ENCODE results near the gene RSPH4A.
A peak's percentile ranks its signal among the peaks of the same experiment; 100 is the strongest.
"Not testable (repeated sequence)": the region's sequence is repeated elsewhere in the genome, so short reads cannot be mapped to it uniquely, and the experiment has no call there.

RSPH4A gene

DNA sequence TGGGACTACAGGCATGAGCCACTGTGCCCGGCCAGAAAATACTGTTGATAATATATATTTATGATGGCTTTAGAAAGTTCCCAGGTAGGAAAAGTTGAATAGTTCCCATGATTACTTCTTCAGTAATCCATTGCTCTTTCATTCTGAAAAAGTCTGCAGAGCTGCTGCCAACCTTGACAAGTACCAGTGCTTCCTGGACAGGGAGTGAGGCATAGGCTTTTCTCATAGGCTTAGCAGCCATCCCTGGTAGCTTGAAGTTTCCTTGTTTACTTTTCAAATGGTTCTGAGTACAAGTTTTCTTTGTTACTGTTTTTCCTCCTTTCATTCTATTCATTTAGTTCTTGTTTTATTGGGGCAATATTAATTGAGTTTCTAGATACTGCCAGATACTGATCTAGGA, 37.1 kb upstream of the RSPH4A start:
- Histone ChIP-seq H3K9ac (ENCODE audit: low read depth in 1 of 2, low read length in 2 of 2) (no peak overlapping the region), H3K27ac (ENCODE audit: low read depth, low read length) (no peak overlapping the region), H3K27me3 (ENCODE audit: control insufficient read depth in 1 of 2, insufficient read depth in 2 of 2, low read length in 2 of 2) (no peaks in the 10 kb centered on the region), H3K4me1 (ENCODE audit: control insufficient read depth in 1 of 2, insufficient read depth in 2 of 2, low read length in 2 of 2) (no peaks in the 10 kb centered on the region), H3K4me3 (ENCODE audit: low read depth in 1 of 2, low read length in 2 of 2) (no peak overlapping the region), H3K9me3 (ENCODE audit: control insufficient read depth in 1 of 2, low read length in 2 of 2) (no peaks in the 10 kb centered on the region), H3K36me3 (ENCODE audit: control insufficient read depth in 1 of 2, insufficient read depth in 2 of 2, low read length in 2 of 2) (peaks cover 0 to 14% of the 10 kb centered on the region in 2 donors)

DNA sequence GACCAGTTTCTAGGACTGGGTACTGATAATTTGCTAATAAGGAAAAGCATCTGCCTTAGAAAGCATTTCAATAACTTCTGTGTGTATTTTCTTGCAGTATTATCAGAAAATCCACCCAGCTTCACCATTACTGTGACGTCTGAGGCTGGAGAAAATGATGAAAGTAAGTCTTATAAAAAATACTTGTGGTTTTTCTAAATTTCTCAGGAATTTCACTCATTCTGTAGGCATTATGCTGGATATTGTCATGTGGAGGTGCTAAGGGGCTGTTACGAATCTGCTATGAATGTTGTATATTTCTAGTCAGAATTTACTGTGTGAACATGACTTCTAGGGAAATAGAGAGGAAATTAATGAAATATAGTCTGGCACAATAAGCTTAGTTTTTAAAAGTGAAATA, 36.1 kb upstream of the RSPH4A start:
- H3K4me1 ChIP-seq (ENCODE audit: control insufficient read depth in 1 of 2, insufficient read depth in 2 of 2, low read length in 2 of 2), result no peaks in the 10 kb centered on the region
- peaks cover 0 to 14% of the 10 kb centered on the region in 2 donors for H3K36me3 ChIP-seq (ENCODE audit: control insufficient read depth in 1 of 2, insufficient read depth in 2 of 2, low read length in 2 of 2)
- no peaks in the 10 kb centered on the region for H3K27me3 ChIP-seq (ENCODE audit: control insufficient read depth in 1 of 2, insufficient read depth in 2 of 2, low read length in 2 of 2)
- no peak overlapping the region for H3K27ac ChIP-seq (ENCODE audit: low read depth, low read length)
- H3K4me3 ChIP-seq (ENCODE audit: low read depth in 1 of 2, low read length in 2 of 2), result no peak overlapping the region
- no peaks in the 10 kb centered on the region for H3K9me3 ChIP-seq (ENCODE audit: control insufficient read depth in 1 of 2, low read length in 2 of 2)
- no peak overlapping the region for H3K9ac ChIP-seq (ENCODE audit: low read depth in 1 of 2, low read length in 2 of 2)

DNA sequence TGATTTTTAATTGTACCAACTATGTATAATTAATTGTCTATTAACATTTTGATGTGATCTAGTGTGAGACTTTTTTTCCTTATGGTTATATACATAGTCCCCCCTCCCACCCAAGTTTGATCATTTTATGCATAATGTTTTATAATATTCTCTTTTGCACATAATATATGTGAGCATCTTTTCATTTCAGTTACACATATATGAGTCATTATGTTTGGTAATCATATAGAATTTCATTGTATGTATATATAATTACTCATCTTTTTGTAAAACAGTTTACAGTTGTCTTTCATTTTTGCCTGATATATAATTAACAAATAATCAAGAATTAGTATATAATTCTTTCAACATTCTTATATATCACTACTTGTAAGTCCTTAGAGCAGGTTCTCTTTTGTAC, 30.0 kb upstream of the RSPH4A start:
- Histone ChIP-seq H3K36me3 (ENCODE audit: control insufficient read depth in 1 of 2, insufficient read depth in 2 of 2, low read length in 2 of 2) (peaks cover 1 to 30% of the 10 kb centered on the region in 2 donors), H3K4me3 (ENCODE audit: low read depth in 1 of 2, low read length in 2 of 2) (no peak overlapping the region), H3K9ac (ENCODE audit: low read depth in 1 of 2, low read length in 2 of 2) (no peak overlapping the region), H3K9me3 (ENCODE audit: control insufficient read depth in 1 of 2, low read length in 2 of 2) (no peaks in the 10 kb centered on the region), H3K4me1 (ENCODE audit: control insufficient read depth in 1 of 2, insufficient read depth in 2 of 2, low read length in 2 of 2) (no peaks in the 10 kb centered on the region), H3K27ac (ENCODE audit: low read depth, low read length) (no peak overlapping the region), H3K27me3 (ENCODE audit: control insufficient read depth in 1 of 2, insufficient read depth in 2 of 2, low read length in 2 of 2) (no peaks in the 10 kb centered on the region)

DNA sequence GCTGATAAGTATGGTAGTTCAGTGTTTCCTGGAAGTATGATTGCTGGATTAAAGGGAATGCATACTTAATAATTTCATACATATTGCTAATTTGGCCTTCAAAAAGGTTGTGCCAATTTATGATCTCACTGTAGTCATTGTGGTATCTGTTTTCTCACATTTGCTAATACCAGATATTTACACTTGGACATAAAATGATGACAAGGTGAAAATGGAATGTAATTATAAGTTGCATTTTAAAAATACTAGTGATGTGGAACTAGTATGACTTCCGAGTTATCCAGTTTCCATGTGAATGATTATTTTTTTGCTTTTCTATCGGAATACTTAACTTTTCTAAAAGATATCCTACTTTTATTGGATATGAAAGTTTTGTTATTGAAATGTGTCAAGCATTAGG, 29.5 kb upstream of the RSPH4A start:
- Histone ChIP-seq H3K4me1 (ENCODE audit: control insufficient read depth in 1 of 2, insufficient read depth in 2 of 2, low read length in 2 of 2) (no peaks in the 10 kb centered on the region), H3K9ac (ENCODE audit: low read depth in 1 of 2, low read length in 2 of 2) (no peak overlapping the region), H3K27ac (ENCODE audit: low read depth, low read length) (no peak overlapping the region), H3K27me3 (ENCODE audit: control insufficient read depth in 1 of 2, insufficient read depth in 2 of 2, low read length in 2 of 2) (no peaks in the 10 kb centered on the region), H3K9me3 (ENCODE audit: control insufficient read depth in 1 of 2, low read length in 2 of 2) (no peaks in the 10 kb centered on the region), H3K4me3 (ENCODE audit: low read depth in 1 of 2, low read length in 2 of 2) (no peak overlapping the region), H3K36me3 (ENCODE audit: control insufficient read depth in 1 of 2, insufficient read depth in 2 of 2, low read length in 2 of 2) (peaks cover 6 to 35% of the 10 kb centered on the region in 2 donors)

DNA sequence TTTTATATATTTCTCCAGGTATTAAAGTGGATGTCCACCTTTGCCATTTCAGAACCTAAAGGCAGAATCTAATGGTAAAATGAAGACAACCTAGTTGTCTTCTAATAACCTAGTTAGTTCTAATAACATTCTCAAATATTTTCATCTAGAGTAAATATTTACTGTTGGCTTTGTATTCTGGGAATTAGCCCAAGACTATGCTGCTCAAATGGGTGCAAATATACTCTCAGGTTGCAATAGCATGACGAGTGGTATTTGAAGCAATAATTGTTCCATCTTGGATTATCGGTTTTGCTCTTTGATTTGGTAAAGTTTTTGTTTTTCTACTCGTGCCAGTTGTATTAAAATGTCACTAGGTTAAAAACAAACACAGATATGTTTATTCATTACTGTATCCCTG, 21.0 kb upstream of the RSPH4A start:
- Histone ChIP-seq H3K27me3 (ENCODE audit: control insufficient read depth in 1 of 2, insufficient read depth in 2 of 2, low read length in 2 of 2) (no peaks in the 10 kb centered on the region), H3K36me3 (ENCODE audit: control insufficient read depth in 1 of 2, insufficient read depth in 2 of 2, low read length in 2 of 2) (peaks cover 20 to 28% of the 10 kb centered on the region in 2 donors), H3K9ac (ENCODE audit: low read depth in 1 of 2, low read length in 2 of 2) (no peak overlapping the region), H3K27ac (ENCODE audit: low read depth, low read length) (no peak overlapping the region), H3K4me3 (ENCODE audit: low read depth in 1 of 2, low read length in 2 of 2) (no peak overlapping the region), H3K9me3 (ENCODE audit: control insufficient read depth in 1 of 2, low read length in 2 of 2) (no peaks in the 10 kb centered on the region), H3K4me1 (ENCODE audit: control insufficient read depth in 1 of 2, insufficient read depth in 2 of 2, low read length in 2 of 2) (no peaks in the 10 kb centered on the region)

DNA sequence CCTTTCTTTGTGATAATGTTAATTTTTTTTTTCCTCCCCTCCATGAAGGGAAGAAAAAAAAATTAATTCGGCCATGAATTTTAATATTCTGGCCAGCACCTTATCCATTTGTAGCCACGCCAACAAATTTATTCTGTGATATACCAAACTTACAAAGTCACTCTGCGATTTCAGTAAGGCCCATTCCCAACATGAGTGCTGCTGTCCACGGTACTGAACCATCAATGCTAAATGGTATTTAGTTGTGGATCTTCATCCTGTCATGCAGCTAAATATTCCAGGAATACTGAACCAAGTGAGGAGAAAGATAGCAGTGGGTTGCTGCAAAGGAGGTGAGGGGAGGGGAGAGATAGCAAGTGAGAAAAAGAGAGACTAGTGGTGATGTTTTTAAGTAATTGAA, 19.5 kb upstream of the RSPH4A start:
- no peaks in the 10 kb centered on the region for H3K4me1 ChIP-seq (ENCODE audit: control insufficient read depth in 1 of 2, insufficient read depth in 2 of 2, low read length in 2 of 2)
- no peak overlapping the region for H3K27ac ChIP-seq (ENCODE audit: low read depth, low read length)
- no peaks in the 10 kb centered on the region for H3K9me3 ChIP-seq (ENCODE audit: control insufficient read depth in 1 of 2, low read length in 2 of 2)
- H3K4me3 ChIP-seq (ENCODE audit: low read depth in 1 of 2, low read length in 2 of 2), result no peak overlapping the region
- no peak overlapping the region for H3K9ac ChIP-seq (ENCODE audit: low read depth in 1 of 2, low read length in 2 of 2)
- H3K27me3 ChIP-seq (ENCODE audit: control insufficient read depth in 1 of 2, insufficient read depth in 2 of 2, low read length in 2 of 2), result no peaks in the 10 kb centered on the region
- peaks cover 13 to 17% of the 10 kb centered on the region in 2 donors for H3K36me3 ChIP-seq (ENCODE audit: control insufficient read depth in 1 of 2, insufficient read depth in 2 of 2, low read length in 2 of 2)

DNA sequence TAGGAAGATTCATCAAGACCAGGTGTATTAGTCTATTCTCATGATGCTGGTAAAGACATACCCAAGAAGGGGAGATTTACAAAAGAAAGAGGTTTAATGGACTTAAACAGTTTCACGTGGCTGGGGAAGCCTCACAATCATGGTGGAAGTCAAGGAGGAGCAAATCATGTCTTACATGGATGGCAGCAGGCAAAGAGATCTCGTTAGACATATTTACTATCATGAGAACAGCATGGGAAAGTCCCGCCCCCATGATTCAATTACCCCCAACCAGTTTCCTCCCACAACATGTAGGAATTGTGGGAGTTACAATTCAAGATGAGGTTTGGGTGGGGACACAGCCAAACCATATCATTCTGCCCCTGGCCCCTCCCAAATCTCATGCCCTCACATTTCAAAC, 12.4 kb upstream of the RSPH4A start:
- not testable (repeated sequence) for H3K4me3 ChIP-seq (ENCODE audit: low read depth in 1 of 2, low read length in 2 of 2); H3K36me3 ChIP-seq (ENCODE audit: control insufficient read depth in 1 of 2, insufficient read depth in 2 of 2, low read length in 2 of 2); H3K27ac ChIP-seq (ENCODE audit: low read depth, low read length); H3K27me3 ChIP-seq (ENCODE audit: control insufficient read depth in 1 of 2, insufficient read depth in 2 of 2, low read length in 2 of 2); H3K9me3 ChIP-seq (ENCODE audit: control insufficient read depth in 1 of 2, low read length in 2 of 2); H3K9ac ChIP-seq (ENCODE audit: low read depth in 1 of 2, low read length in 2 of 2); H3K4me1 ChIP-seq (ENCODE audit: control insufficient read depth in 1 of 2, insufficient read depth in 2 of 2, low read length in 2 of 2)

DNA sequence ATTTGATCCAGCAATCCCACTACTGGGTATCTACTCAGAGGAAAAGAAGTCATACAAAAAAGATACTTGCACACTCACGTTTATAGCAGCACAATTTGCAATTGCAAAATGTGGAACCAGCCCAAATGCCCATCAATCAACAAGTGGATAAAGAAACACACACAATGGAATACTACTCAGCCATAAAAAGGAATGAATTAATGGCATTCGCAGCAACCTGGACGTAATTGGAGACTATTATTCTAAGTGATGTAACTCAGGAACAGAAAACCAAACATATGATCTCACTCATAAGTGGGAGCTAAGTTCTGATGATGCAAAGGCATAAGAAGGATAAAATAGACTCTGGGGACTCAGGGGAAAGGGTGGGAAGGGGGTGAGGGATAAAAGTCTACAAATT, 11.4 kb upstream of the RSPH4A start:
- not testable (repeated sequence) for H3K36me3 ChIP-seq (ENCODE audit: control insufficient read depth in 1 of 2, insufficient read depth in 2 of 2, low read length in 2 of 2); H3K27ac ChIP-seq (ENCODE audit: low read depth, low read length)

DNA sequence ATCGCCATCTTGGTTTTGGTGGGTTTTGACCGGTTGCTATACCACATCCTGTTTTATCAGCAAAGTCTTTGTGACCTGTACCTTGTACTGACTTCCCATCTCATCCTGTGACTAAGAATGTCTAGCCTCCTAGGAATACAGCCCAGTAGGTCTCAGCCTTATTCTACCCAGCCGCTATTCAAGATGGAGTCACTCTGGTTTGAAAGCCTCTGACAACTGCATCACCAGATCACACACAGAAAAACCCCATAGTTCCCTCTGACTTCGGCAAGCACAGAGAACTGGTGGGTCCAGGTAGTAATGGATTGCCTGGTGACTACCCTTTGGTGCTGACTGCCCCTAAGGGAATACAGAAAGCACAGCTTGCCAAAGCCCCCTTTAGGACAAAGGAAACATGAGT, 10.3 kb upstream of the RSPH4A start:
- Histone ChIP-seq H3K4me3 (ENCODE audit: low read depth in 1 of 2, low read length in 2 of 2) (no peak overlapping the region), H3K27ac (ENCODE audit: low read depth, low read length) (no peak overlapping the region), H3K27me3 (ENCODE audit: control insufficient read depth in 1 of 2, insufficient read depth in 2 of 2, low read length in 2 of 2) (peaks cover 0 to 1% of the 10 kb centered on the region in 2 donors), H3K36me3 (ENCODE audit: control insufficient read depth in 1 of 2, insufficient read depth in 2 of 2, low read length in 2 of 2) (no peaks in the 10 kb centered on the region), H3K4me1 (ENCODE audit: control insufficient read depth in 1 of 2, insufficient read depth in 2 of 2, low read length in 2 of 2) (no peaks in the 10 kb centered on the region), H3K9ac (ENCODE audit: low read depth in 1 of 2, low read length in 2 of 2) (no peak overlapping the region), H3K9me3 (ENCODE audit: control insufficient read depth in 1 of 2, low read length in 2 of 2) (no peaks in the 10 kb centered on the region)

More for the DNA sequence above, 11.4 kb upstream of the RSPH4A start:
- not testable (repeated sequence) for H3K27me3 ChIP-seq (ENCODE audit: control insufficient read depth in 1 of 2, insufficient read depth in 2 of 2, low read length in 2 of 2); H3K9me3 ChIP-seq (ENCODE audit: control insufficient read depth in 1 of 2, low read length in 2 of 2); H3K9ac ChIP-seq (ENCODE audit: low read depth in 1 of 2, low read length in 2 of 2); H3K4me1 ChIP-seq (ENCODE audit: control insufficient read depth in 1 of 2, insufficient read depth in 2 of 2, low read length in 2 of 2); H3K4me3 ChIP-seq (ENCODE audit: low read depth in 1 of 2, low read length in 2 of 2)

DNA sequence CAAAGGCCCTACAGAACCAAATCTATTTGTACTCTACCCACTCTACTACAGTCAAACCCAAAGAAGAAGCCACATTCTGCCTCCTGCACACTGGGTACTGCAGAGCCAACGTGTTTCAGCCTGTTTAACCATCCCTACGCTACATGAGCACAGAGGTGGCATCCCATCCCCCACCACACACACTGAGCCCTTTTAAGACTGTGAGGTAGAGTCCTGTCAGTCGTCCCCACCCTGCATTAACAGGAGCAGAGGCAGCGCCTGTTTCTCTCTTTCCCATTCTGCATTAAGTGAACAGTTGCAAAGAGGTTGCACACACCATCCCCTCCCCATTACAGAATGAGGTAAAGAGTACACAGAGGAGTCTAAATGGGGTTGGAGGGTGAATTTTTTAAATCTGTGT, 5.2 kb upstream of the RSPH4A start:
- H3K36me3 ChIP-seq (ENCODE audit: control insufficient read depth in 1 of 2, insufficient read depth in 2 of 2, low read length in 2 of 2), result no peaks in the 10 kb centered on the region
- H3K4me1 ChIP-seq (ENCODE audit: control insufficient read depth in 1 of 2, insufficient read depth in 2 of 2, low read length in 2 of 2), result no peaks in the 10 kb centered on the region
- peaks cover 0 to 3% of the 10 kb centered on the region in 2 donors for H3K27me3 ChIP-seq (ENCODE audit: control insufficient read depth in 1 of 2, insufficient read depth in 2 of 2, low read length in 2 of 2)
- no peak overlapping the region for H3K27ac ChIP-seq (ENCODE audit: low read depth, low read length)
- H3K9me3 ChIP-seq (ENCODE audit: control insufficient read depth in 1 of 2, low read length in 2 of 2), result no peaks in the 10 kb centered on the region
- no peak overlapping the region for H3K9ac ChIP-seq (ENCODE audit: low read depth in 1 of 2, low read length in 2 of 2)
- H3K4me3 ChIP-seq (ENCODE audit: low read depth in 1 of 2, low read length in 2 of 2), result no peak overlapping the region

DNA sequence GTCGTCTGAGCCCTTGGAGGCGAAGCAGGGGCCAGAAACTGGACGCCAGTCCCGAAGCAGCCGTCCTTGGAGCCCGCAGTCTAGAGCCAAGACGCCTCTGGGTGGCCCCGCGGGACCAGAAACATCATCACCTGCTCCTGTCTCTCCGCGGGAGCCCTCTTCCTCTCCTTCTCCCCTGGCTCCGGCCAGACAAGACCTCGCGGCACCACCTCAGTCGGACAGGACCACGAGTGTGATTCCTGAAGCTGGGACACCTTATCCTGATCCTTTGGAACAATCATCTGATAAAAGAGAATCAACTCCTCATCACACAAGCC, 416 bp downstream of the RSPH4A start:
- Histone ChIP-seq H3K27me3 (ENCODE audit: control insufficient read depth in 1 of 2, insufficient read depth in 2 of 2, low read length in 2 of 2) (peaks cover 0 to 12% of the 10 kb centered on the region in 2 donors), H3K9me3 (ENCODE audit: control insufficient read depth in 1 of 2, low read length in 2 of 2) (no peaks in the 10 kb centered on the region), H3K9ac (ENCODE audit: low read depth in 1 of 2, low read length in 2 of 2) (peak overlapping the region; percentile 7 to 22), H3K27ac (ENCODE audit: low read depth, low read length) (no peak overlapping the region), H3K4me3 (ENCODE audit: low read depth in 1 of 2, low read length in 2 of 2) (peak overlapping the region; percentile 66 to 74), H3K36me3 (ENCODE audit: control insufficient read depth in 1 of 2, insufficient read depth in 2 of 2, low read length in 2 of 2) (no peaks in the 10 kb centered on the region), H3K4me1 (ENCODE audit: control insufficient read depth in 1 of 2, insufficient read depth in 2 of 2, low read length in 2 of 2) (peaks cover 0 to 7% of the 10 kb centered on the region in 2 donors)

Measured in duodenal mucosa (tissue), 2 donors.